GM11168 (cell line): ENCODE data around the gene CLEC20A.

Experiments used
- in situ Hi-C: fragments of 300-500 bp; cut with MboI; formaldehyde crosslinking; loops from one replicate; pipeline ENCODE4 v1.12.0; 2022; ENCODE audit warnings: low sequenced_read_pairs; ENCODE audit not compliant: unreplicated experiment

The CLEC20A gene

GRCh38 chr1:178531887-178532286, 35.1 kb upstream of the CLEC20A start:
- in situ Hi-C loops: loop anchor here (25.0 kb wide), 2 partner anchors 205 to 830 kb away; partner anchors contain the start of genes AXDND1 and RALGPS2

- in situ Hi-C loops: loop anchor here (25.0 kb wide), 2 partner anchors 207 to 832 kb away; partner anchors contain the start of genes AXDND1 and RALGPS2
These were observed 33.7 kb upstream of the CLEC20A start for GRCh38 chr1:178530502-178530901.

- in situ Hi-C loops: loop anchor here (25.0 kb wide), 2 partner anchors 207 to 832 kb away; partner anchors contain the start of genes AXDND1 and RALGPS2
These were observed 33.3 kb upstream of the CLEC20A start for GRCh38 chr1:178530037-178530402.

DNA sequence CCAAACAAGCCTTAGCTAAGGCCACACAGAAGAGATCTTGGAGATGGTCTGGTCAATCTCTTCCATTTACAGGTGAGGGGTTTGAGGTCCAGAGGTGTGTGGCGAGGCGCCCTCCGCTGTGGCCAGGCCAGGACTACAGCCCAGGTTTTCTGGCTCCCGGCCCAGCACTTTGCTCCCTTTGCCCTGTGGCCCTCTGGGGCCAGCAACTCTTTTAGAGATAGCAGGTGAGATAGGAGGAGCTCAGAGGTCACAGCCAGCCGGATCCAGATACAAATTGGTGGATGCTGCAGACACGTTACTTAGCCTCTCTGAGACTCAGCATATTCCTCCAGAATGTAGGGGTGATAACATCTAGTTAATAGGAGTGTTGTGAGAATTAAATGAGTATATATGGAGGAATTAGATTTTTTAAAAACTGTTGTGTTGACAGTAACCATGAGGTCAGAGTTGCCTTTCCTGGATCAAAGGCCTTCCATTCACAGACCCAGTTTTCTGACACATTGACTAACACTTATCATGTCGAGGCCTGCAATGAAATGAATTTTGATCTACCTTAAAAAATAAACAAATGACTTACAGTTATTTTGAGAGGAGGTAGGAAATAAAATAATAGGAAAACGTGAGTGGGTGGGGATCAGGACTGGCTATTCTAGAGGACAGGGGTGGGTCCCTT, 32.7 kb upstream of the CLEC20A start:
- in situ Hi-C loops: loop anchor here (5.0 to 25.0 kb wide), 3 partner anchors 208 to 833 kb away; partner anchors contain the start of genes AXDND1 and RALGPS2

GRCh38 chr1:178528953-178529335, 32.2 kb upstream of the CLEC20A start:
- in situ Hi-C loops: loop anchor here (5.0 to 25.0 kb wide), 3 partner anchors 208 to 833 kb away; partner anchors contain the start of genes AXDND1 and RALGPS2

- in situ Hi-C loops: loop anchor here (5.0 to 25.0 kb wide), 3 partner anchors 209 to 834 kb away; partner anchors contain the start of genes AXDND1 and RALGPS2
These were observed 31.6 kb upstream of the CLEC20A start for GRCh38 chr1:178528228-178528952.

DNA sequence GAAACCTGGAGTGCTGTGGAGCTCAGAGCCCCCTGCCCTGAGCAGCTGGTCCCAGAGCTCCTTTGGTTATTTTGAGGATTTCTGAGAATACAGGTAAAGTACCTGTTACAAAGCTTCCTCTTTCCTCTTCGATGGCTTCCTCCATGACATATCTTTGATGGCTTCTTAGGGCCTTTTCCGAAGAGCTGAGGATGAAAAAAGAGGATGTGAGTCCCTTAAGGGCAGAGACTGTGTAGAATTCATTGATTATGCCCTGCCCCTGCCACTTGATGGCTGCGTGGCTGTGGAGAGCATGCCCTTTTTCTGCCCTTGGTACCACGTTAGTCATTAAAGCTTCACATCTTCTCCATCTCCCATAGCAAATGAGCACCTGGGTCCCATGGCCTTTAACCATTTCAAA, 30.4 kb upstream of the CLEC20A start:
- in situ Hi-C loops: loop anchor here (5.0 to 25.0 kb wide), 3 partner anchors 210 to 835 kb away; partner anchors contain the start of genes AXDND1 and RALGPS2

DNA sequence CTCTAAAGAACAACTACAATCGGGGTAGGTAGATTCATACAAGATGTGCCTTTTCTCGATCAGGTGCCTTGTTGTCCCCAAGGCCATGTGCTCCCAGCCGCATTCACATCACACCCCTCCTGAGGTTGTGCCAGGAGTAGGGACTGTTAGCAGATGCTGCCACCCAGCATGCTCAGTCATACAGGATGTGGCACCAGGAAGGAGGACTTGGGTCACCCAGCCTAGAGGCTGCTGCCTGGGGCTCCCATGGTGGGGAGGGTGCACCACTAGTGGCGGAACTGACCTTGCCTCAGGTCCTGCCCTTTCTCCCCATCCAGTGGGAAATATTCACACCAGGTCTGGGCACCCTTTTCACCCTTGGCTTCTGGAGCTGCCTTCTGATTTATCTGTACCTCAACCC, 24.5 kb upstream of the CLEC20A start:
- in situ Hi-C loops: no loop called here

GRCh38 chr1:178520803-178521202, 24.0 kb upstream of the CLEC20A start:
- in situ Hi-C loops: no loop called here

GRCh38 chr1:178518894-178519293, 22.1 kb upstream of the CLEC20A start:
- in situ Hi-C loops: loop anchor here (10.0 kb wide), 1 partner anchor 204 kb away; no protein-coding TSS in a partner anchor

GRCh38 chr1:178516110-178516509, 19.3 kb upstream of the CLEC20A start:
- in situ Hi-C loops: loop anchor here (10.0 kb wide), 1 partner anchor 201 kb away; no protein-coding TSS in a partner anchor

GRCh38 chr1:178513278-178513983, 16.7 kb upstream of the CLEC20A start:
- in situ Hi-C loops: loop anchor here (10.0 kb wide), 1 partner anchor 199 kb away; no protein-coding TSS in a partner anchor

- in situ Hi-C loops: loop anchor here (10.0 kb wide), 1 partner anchor 198 kb away; no protein-coding TSS in a partner anchor
These were observed 16.0 kb upstream of the CLEC20A start, which contains the start of gene TEX35 for GRCh38 chr1:178512566-178513277. Gene TEX35, plus strand, starts transcription at chr1:178513109. Its CDS starts 80 bp downstream, at chr1:178513189.

- in situ Hi-C loops: loop anchor here (10.0 kb wide), 1 partner anchor 195 kb away; no protein-coding TSS in a partner anchor
These were observed 13.4 kb upstream of the CLEC20A start for GRCh38 chr1:178510155-178510554.

GRCh38 chr1:178509414-178510007, 12.7 kb upstream of the CLEC20A start:
- in situ Hi-C loops: loop anchor here (10.0 kb wide), 2 partner anchors 135 to 195 kb away; no protein-coding TSS in a partner anchor

DNA sequence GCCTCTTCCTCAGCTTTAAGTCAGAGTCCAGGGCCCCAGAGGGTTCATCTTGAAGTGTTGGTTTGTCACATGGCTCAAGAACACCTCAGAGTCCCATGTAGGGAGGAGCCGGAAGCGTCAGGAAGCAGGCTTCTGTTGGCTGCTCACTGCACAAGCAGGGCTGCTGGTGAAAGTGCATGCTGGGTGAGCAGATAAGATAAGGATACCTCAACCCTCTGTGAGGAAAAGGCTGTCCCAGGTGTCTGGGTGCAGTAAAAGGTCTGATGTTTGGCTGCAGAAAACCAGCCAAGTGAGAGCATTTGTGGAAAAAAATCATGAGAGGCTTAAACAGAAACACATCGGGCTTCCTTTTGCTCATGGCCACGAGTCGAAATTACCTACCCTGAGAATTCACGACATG, 9.9 kb upstream of the CLEC20A start:
- in situ Hi-C loops: loop anchor here (10.0 kb wide), 1 partner anchor 132 kb away; no protein-coding TSS in a partner anchor

DNA sequence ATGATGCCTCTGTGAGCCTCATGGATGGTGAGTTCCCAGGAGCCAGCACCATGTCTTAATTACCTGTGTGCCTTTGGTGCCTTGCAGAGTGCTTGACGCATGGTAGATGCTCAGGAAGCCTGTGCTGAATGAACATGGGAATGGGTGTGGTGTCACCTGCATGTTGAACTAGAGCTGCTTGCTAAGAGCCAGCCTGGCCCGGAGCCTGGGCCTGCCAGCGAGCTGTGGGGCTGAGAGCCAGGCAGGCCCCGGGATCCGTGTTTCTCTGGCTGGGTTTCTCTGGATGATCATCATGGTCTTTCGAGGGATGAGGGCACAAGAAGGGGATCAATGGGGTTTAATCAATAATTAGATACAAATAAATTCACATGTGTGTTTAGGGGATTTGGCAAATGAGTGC, 9.4 kb upstream of the CLEC20A start:
- in situ Hi-C loops: loop anchor here (10.0 kb wide), 1 partner anchor 131 kb away; no protein-coding TSS in a partner anchor

DNA sequence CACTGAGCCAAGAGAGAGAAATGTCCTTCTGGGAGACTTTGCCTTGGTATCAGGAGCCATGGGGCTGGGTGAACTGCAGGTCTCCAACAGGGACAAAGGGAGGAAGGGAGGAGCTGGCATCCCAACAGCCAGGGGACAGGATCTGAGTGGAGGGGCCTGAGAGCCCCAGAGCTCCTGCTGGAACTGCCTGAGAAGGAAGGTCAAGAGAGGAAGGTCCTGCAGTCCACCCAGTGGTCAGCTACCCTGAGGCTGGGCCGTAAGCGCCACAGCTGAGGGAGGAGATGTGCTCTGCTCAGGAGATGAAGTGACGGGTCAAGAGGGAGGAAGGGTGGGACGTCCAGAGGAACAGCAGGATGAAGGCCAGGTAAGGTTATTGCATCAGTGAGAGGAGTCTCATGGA, 7.5 kb upstream of the CLEC20A start:
- in situ Hi-C loops: loop anchor here (10.0 kb wide), 1 partner anchor 129 kb away; no protein-coding TSS in a partner anchor

GRCh38 chr1:178503849-178504248, 7.1 kb upstream of the CLEC20A start:
- in situ Hi-C loops: loop anchor here (10.0 kb wide), 1 partner anchor 129 kb away; no protein-coding TSS in a partner anchor
